Activated T-helper 1 cell treated with Interleukin-2 at 50 U/mL for 16 hours (primary cell): ENCODE data around the gene DLX5.

Experiments used
- DNase-seq: peaks from one replicate; pipeline ENCODE4 v3.0.0-alpha.2; 2020; ENCODE audit warnings: low read depth

Gene DLX5

GRCh38 chr7:97018126-97018601, 6.5 kb downstream of the DLX5 start:
- no peak for DNase-seq

GRCh38 chr7:97017192-97018125, 7.2 kb downstream of the DLX5 start:
- no peak for DNase-seq

DNA sequence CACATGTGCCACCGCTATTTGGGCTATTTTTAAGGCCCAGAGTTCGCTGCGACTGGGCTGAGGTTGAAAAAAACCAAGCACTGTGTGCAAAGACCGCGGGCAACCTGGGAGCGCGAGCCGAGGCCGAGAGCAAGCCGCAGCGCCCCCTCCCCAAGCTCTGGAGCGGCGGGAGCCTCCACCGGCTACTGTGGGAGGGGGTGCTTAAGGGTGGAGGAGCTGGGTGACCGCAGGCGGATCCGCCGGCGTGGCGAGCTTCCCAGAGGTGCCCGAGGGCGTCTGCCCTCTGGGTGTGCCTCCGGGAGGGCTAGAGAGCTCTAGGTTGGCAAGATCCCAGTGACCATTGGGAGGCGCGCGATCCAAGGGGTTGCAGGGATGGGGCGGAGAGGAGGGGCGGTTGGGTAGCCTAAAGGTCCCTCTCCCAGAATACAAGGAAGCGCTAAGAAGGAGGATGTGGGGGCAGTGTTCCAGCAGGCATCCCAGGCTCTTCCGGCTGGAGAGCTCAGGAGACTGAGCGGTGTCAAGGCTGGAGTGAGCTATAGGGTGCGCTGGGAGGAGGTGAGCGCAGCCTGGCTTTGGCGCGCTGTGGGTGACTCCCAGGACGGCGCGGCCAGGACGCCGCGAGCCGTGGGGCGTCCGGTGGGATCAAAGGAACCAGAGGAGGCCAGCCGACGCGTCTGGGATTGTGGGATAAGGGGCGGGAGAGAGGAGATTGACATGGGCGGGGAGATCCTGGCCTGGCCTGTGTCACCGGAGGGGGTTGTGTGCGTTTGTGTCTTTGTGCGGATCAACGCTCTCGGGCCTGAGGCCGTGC, 8.0 kb downstream of the DLX5 start:
- no peak for DNase-seq

DNA sequence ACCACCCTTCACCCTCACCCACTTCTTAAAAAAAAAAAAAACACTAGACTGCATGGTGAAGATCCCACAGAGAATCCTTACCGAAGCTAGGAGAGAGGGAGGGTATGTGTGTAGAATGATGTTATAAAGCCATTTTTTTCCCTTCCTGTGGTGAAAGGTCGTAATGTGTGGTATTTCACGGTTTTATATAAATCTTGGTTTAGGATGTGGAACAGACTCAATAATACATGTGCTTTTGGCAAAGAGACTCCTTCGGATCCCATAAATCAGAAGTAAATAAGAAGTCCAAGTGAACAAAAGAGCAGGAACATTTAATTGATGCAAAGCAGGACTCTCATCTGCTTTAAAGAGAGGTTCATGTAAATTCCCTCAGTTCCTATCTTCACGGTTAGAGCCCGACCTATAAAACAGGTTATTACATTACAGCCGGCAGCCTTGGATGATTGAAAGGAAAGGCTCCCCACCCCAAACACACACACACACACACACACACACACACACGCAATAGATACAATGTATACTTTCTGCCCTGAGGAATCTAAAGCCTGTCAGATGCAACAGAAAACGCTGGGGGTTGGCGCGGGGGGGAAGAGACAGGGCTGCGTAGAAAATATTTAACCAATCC, 8.8 kb downstream of the DLX5 start:
- DNase-seq = no peak

- no peak for DNase-seq
Measured at GRCh38 chr7:97015279-97015678, 9.4 kb downstream of the DLX5 start.

- DNase-seq = no peak
Measured at GRCh38 chr7:97014145-97014750, 10.4 kb downstream of the DLX5 start.

- DNase-seq = no peak
Measured at GRCh38 chr7:97013845-97014134, 10.8 kb downstream of the DLX5 start.

DNA sequence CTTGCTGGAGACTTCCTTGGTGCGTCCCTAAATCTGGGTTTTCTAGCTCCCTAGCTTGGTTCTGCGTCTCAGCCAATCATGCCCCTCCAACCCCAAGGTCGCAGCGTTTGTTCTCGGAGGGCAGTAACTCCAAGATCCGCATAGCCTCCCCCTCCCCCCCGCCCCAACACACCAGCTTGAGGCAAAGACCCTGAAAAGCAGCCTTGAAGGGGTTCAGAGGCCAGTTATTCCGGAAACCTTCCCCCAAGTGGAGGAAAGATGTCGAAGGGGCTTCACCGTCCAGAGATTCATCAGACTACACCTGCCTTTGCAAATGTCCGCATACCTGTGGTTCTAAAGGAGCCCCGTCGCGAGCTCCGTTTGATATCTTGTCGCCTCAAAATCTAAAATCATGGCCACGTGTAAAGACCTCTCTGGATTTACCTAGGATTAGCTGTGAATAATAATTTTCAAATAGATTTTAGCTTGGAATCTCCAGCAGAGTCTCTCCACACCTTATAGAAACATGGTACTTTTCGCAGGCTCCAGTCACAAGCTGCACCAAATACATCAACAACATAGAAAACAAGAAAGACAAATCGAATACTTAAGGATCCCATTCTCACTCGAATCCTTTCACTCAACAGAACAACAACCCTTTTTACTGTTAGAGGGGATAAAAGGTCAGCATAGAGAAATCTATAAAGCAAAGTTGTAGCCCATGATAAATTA, 11.3 kb downstream of the DLX5 start:
- DNase-seq = no peak

GRCh38 chr7:97012365-97013133, 12.1 kb downstream of the DLX5 start:
- no peak for DNase-seq

DNA sequence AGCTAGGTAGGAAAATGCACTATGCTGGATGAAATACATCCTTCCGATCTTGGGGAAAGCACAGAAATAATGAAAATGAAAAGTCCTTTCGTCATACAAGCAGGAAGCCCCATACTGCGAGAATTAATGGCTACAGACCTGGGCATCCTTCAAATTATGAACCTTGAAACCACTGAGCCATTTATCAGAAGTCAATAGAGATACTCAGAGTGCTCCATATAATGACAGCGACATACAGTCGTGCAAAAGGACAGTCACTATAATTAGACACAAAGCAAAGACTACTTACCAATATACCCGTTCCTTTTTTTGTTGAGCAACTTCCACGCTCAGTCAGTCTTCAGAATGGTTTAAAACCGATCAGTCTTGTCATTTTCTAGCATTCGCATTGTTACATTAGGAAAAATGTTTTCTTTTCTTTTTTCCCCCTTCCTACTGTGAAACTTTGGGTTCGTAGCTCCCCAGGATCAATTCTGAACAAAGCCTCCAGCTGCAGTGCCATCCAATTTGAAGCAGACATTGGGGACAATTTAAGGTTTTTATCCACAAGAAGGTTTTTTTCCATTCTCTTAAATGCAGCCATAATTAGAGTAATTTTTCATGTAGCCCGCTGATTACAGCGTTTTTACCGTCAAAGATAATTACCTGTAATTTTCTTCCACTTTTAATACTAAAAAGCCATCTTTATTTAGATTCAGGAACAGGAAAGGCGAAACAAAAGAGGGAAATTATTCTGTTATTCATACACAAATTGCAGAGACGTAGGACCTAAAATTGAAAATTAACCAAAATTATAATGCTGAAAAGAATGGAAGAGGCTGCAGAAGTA, 12.9 kb downstream of the DLX5 start:
- DNase-seq = no peak

DNA sequence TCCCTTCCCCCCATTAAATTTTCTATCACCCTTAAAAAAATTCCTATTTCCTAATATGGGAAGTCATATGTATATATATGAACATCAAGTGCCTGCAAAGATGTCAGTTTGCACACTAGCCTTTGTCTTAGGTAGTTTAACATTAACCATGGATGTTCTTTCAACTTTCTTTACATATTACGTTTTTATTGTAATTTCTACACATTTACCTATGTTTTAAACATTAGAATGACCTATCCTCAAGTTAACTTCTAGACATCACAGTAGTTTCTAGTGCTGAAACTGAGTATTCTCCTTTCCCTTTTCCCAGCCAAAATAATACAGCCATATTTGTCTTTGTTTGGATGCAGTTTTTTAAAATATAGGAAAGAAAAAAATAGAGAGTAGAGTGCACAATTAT, 13.5 kb downstream of the DLX5 start:
- no peak for DNase-seq

- no peak for DNase-seq
Measured at GRCh38 chr7:97009753-97010732, 14.6 kb downstream of the DLX5 start.

- DNase-seq = no peak
Measured at GRCh38 chr7:97008275-97008917, 16.2 kb downstream of the DLX5 start.

GRCh38 chr7:97007583-97007861, 17.1 kb downstream of the DLX5 start:
- no peak for DNase-seq

DNA sequence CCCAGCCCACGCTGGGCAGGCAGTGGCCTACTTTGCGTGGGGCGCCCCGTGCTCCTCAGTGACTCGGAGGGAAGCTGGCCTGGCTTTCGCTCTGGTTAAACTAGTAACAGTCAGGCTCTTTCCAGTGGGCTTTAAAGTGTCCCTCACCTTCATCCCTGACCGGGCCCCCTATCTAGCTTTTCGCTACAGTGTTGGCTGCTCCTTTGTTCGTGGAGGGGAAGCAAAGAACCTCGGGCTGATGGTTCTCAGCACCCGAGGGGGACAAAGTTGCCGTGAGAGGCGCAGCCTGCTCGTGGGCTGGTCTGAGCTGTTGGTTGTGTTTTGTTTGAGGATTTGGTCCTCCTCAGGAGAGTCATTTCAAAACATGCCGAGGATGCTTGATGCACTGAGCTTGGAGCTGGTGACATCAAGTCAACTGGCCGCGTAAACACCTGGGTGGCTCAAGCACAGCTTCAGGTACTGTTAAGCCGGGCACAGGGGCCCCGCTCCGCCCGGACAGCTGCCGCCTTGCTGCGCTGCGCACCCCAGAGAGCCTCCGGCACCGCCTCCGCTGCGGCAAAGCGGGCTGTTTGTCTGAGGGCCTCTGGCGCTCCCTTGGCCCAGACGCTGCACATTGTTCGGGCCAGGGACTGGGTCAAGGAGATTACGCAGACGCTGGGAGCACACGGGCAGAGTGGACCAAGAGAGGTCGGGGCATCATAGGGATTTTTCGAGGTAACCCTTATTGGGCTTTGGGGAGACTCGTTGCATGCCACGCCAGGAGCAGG, 17.6 kb downstream of the DLX5 start:
- no peak for DNase-seq

- DNase-seq = no peak
Measured at GRCh38 chr7:97006055-97006815, 18.4 kb downstream of the DLX5 start.
